Measurements from ENCODE around the gene CTSE. TPM values are rescaled to one million over a fixed set of nuclear protein-coding genes. Genes with fewer than 3 reads are reported as not detected.

The CTSE gene
- total RNA-seq, 2 experiments from 2014 or later: not detected

- Mint-ChIP-seq H3K4me3 (no peak overlapping the region), H3K4me1 (ENCODE audit: low read depth) (no peaks in the 10 kb centered on the region), H3K9me3 (no peaks in the 10 kb centered on the region), H3K36me3 (ENCODE audit: low read depth) (no peaks in the 10 kb centered on the region), H3K27me3 (peaks cover 25% of the 10 kb centered on the region), H3K27ac (no peak overlapping the region)
- Histone ChIP-seq H3K4me3 (ENCODE audit: low read length) (no peak overlapping the region), H3K9me3 (ENCODE audit: control insufficient read depth in 1 of 2, insufficient read depth in 1 of 2, low read length in 2 of 2) (no peaks in the 10 kb centered on the region), H3K36me3 (ENCODE audit: insufficient read depth, low read length) (no peaks in the 10 kb centered on the region), H3K27me3 (ENCODE audit: control insufficient read depth in 1 of 2, insufficient read depth in 2 of 2, low read length in 2 of 2) (peaks cover 0 to 4% of the 10 kb centered on the region in 2 experiments), H3K4me1 (ENCODE audit: insufficient read depth, low read length) (no peaks in the 10 kb centered on the region), H3K27ac (ENCODE audit: low read depth in 1 of 2, low read length in 2 of 2) (no peak overlapping the region)
- no peak for ATAC-seq (ENCODE audit: poor library complexity)
- intact Hi-C loops (cut with DNase I, micrococcal nuclease): no loop called here
- ChIA-PET POLR2A (no interaction called here), CTCF (no interaction called here)
- no peak for DNase-seq
- TF ChIP-seq, protein P1, sequence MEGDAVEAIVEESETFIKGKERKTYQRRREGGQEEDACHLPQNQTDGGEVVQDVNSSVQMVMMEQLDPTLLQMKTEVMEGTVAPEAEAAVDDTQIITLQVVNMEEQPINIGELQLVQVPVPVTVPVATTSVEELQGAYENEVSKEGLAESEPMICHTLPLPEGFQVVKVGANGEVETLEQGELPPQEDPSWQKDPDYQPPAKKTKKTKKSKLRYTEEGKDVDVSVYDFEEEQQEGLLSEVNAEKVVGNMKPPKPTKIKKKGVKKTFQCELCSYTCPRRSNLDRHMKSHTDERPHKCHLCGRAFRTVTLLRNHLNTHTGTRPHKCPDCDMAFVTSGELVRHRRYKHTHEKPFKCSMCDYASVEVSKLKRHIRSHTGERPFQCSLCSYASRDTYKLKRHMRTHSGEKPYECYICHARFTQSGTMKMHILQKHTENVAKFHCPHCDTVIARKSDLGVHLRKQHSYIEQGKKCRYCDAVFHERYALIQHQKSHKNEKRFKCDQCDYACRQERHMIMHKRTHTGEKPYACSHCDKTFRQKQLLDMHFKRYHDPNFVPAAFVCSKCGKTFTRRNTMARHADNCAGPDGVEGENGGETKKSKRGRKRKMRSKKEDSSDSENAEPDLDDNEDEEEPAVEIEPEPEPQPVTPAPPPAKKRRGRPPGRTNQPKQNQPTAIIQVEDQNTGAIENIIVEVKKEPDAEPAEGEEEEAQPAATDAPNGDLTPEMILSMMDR (IDR thresholded peaks at IDR 0.05): no peak
These were observed 63.9 kb downstream of the CTSE start for GRCh38 chr1:205959789-205960188.

Other genes starting within 250 kb of the CTSE start
- 10 to 100 TPM; 11.7 to 11.8 TPM for gene RAB29, start 248.4 kb downstream of the CTSE start, total RNA-seq
- gene SLC41A1, start 210.7 kb downstream of the CTSE start, total RNA-seq: 10 to 100 TPM; 23.8 to 26.4 TPM
- 1 to 10 TPM; 1.2 to 1.4 TPM for gene PM20D1, start 173.8 kb downstream of the CTSE start, total RNA-seq
- not detected for gene SLC26A9, start 80.4 kb downstream of the CTSE start, total RNA-seq
- gene RAB7B, start 20.5 kb downstream of the CTSE start, total RNA-seq: under 1 TPM in 1 of 2 experiments, not detected in 1; 0.08 TPM
- not detected for gene RHEX, start 29.3 kb upstream of the CTSE start, total RNA-seq
- gene AVPR1B, start 93.5 kb upstream of the CTSE start, total RNA-seq: not detected
- 1 to 10 TPM in 1 of 2 experiments, under 1 TPM in 1; 0.66 to 1.2 TPM for gene FAM72A, start 178.9 kb upstream of the CTSE start, total RNA-seq
- gene SRGAP2, start 179.6 kb upstream of the CTSE start, total RNA-seq: 10 to 100 TPM; 15.2 to 17.7 TPM